NCI-H345 (cell line): Measurements from ENCODE around the gene PIGN.

Source experiments
- DNase-seq: peaks from one replicate; lab custom pipeline; 2025; lab: John Stamatoyannopoulos, UW

The PIGN gene

GRCh38 chr18:62011416-62011815, 175.4 kb downstream of the PIGN start:
- no peak for DNase-seq

- no peak for DNase-seq
These were observed 177.3 kb downstream of the PIGN start for GRCh38 chr18:62009521-62009920.

- no peak for DNase-seq
These were observed 185.5 kb downstream of the PIGN start for GRCh38 chr18:62001396-62001795.

GRCh38 chr18:61998957-61999356, 187.9 kb downstream of the PIGN start:
- no peak for DNase-seq

- DNase-seq, result no peak
These were observed 188.5 kb downstream of the PIGN start for GRCh38 chr18:61998335-61998734.

- no peak for DNase-seq
These were observed 191.2 kb downstream of the PIGN start for GRCh38 chr18:61995618-61996017.

GRCh38 chr18:61993831-61994230, 193.0 kb downstream of the PIGN start:
- no peak for DNase-seq

GRCh38 chr18:61992923-61993322, 193.9 kb downstream of the PIGN start:
- DNase-seq, result no peak

- no peak for DNase-seq
These were observed 194.6 kb downstream of the PIGN start for GRCh38 chr18:61992285-61992684.

- no peak for DNase-seq
These were observed 195.0 kb downstream of the PIGN start for GRCh38 chr18:61991836-61992235.

- DNase-seq, result no peak
These were observed 195.7 kb downstream of the PIGN start for GRCh38 chr18:61991201-61991600.
